ENCODE results near the gene LRP3. TPM values are rescaled to one million over a fixed set of nuclear protein-coding genes. Genes with fewer than 3 reads are reported as not detected.
"Not testable (repeated sequence)": the region's sequence is repeated elsewhere in the genome, so short reads cannot be mapped to it uniquely, and the experiment has no call there.

The LRP3 gene
- total RNA-seq, 1 experiment from 2014 or later: 86.5 TPM

GRCh38 chr19:33216198-33216830, 22.2 kb downstream of the LRP3 start:
- no peak for DNase-seq (ENCODE audit: low spot score)

DNA sequence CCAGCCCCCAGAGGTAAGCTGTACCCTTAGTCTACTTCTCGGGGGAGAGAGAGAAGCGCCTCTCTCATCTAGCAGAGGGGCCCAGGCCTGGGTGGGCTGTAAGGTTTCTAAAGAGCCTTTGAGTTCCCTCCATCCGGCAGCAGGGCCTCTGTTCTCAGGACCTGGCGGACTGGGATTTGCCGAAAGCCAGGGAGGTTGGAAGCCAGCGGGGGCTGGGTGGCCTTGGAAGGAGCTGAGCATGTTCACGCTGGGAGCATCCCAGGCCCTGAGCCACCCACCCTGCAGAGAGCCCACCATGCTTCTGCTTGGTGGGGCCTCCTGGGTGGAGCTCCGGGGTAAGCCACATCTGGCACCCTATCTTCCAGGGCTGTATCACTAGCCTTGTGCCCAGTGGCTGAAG, 23.8 kb downstream of the LRP3 start:
- no peak for DNase-seq (ENCODE audit: low spot score)

DNA sequence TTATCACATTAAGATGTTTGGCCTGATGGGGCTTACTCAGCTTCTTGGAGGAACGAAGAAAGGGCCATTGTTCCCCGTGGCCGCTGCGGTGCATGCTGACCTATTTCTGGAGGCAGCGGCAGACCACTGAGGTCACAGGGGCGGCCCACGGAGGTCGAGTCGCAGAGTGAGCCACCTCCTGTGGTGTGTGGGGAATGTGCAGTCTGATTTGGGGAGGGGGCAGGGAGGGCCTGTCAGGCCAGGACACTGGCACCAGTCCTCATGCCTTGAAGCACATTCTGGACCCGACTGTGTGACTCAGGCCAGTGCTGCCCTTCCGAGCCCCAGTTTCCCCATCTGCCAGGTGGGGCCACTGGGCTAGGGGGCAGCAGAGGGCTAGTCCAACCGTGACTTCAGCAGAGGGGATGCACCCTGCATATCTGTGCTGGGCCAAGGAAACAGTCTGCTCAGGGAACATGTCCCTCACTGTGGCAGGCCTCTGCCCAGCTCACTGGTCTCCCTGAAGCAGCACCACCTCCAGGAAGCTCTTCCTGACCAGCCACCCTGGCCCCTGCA, 25.2 kb downstream of the LRP3 start:
- DNase-seq (ENCODE audit: low spot score): peak; percentile 33

DNA sequence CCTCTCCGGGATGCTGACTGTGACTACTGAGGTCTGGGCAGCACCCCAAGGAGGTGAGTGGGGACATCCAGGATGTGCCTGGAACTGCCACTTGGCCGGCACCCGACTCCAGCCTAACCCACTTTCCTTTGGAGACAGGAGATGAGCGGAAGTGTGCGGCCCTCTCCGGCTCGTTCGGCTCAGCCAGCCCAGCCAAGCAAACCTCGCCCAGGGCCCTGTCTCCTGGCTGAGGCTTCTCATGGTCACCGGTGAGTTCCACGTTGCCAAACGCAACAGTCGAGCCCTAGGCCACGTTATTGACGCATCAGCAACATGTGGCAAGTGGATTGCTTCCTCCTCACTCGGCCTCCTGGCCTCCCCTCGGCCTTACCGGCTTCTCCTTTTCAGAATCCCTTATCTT, 26.0 kb downstream of the LRP3 start:
- no peak for DNase-seq (ENCODE audit: low spot score)

GRCh38 chr19:33220735-33221134, 26.6 kb downstream of the LRP3 start:
- no peak for DNase-seq (ENCODE audit: low spot score)

- peak; percentile 21 for DNase-seq (ENCODE audit: low spot score)
These were observed 27.5 kb downstream of the LRP3 start for GRCh38 chr19:33221638-33222037.

DNA sequence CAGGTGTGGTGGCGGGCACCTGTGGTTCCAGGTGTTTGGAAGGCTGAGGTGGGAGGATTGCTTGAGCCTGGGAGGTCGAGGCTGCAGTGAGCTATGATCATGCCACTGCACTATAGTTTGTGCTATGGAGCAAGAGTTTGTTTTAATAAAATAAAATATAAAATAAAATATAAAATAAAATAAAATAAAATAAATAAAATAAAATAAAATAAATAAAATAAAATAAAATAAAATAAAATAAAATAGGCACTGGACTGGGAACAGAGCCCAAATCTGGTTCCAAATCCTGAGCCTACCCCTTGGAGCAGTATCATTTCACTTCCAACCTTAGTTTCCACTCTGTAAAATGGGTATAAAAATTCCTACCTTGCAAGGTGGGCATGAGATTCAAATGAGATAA, 28.1 kb downstream of the LRP3 start:
- not testable (repeated sequence) for DNase-seq (ENCODE audit: low spot score)

DNA sequence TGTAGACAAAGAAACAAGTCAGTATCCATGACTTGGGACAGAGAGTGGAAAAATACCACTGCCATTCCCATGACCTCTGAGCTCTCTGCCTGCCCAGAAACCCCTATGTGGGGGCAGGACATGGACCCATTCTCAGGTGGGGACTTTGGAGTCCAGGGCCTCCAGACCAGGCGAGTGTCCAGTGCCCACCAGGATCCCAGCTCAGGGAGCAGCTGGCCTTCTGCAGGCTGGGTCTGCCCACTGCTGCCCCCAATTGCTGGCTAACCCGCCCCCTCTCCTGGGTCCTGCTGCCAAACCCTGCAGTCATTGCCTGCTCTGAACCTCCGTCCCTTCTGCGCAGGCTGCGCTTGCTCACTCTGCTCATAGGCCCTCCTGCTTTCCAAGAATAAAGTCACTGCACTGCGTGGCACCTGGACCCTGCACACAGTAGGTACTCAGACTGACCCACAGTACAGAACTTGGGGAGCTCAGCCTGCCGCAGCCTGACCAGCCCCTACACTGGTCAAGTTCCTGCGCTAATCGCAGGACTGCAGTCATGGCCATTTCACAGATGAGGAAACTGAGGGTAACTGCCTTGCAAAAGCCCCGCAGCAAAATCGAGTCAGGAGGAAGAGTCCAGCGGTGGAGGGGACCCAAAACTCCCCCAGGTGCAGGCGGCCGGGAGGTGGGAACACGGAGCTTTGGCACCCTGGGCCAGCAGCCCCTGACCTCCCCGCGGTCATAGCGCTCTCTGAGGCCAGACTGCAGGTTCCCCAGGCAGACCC, 30.7 kb downstream of the LRP3 start:
- no peak for DNase-seq (ENCODE audit: low spot score)

DNA sequence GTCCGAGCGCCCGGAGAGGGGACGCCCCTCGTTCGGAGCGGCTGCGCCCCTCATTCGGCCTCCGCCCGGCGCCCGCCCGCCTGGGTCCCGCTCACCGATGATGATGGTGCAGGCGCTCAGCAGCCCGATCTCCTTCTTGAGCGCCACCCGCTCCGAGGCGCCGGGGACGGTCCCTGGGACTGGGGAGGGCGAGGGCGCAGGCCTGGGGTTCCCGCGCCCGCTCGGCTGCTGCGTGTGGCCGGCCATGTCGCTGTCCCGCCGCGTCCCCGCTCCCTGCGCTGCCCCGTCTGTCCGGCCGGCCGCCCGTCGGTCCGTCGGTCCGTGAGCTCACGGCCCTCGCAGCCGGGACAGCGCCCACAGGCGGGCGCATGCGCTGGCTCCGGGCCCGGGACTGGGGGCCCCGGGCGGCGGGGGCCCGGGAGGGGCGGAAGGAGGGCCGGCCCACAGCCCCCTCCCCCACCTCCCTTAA, 31.4 kb downstream of the LRP3 start, which contains the start of gene SLC7A10:
SLC7A10 (minus strand) TSS at position 393 of the 469 bp plus-strand sequence; CDS start at position 246, 147 bp downstream.
- no peak for DNase-seq (ENCODE audit: low spot score)

GRCh38 chr19:33226550-33227241, 32.6 kb downstream of the LRP3 start:
- DNase-seq (ENCODE audit: low spot score): no peak

DNA sequence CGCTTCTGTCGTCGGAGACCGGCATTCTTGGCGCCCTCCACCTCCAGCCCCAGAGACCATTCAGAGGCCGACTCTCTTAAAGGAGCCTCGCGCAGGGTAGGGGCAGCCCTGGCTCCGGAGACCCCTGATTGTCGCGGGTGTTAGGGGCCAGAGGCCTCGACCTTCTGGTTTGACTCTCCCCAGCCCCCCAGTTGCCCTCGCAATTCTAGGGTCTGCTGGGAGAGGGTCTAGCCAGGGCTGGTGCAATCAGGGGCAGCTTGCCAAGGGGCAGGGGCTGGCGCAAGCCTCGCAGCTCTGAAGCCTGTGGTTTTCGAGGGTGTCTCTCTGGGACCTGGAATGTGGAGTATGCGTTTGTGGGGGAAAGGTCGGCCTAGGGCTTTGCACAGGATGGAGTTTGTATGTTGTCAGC, 33.1 kb downstream of the LRP3 start:
- DNase-seq (ENCODE audit: low spot score): no peak

GRCh38 chr19:33227870-33228599, 33.9 kb downstream of the LRP3 start:
- no peak for DNase-seq (ENCODE audit: low spot score)

DNA sequence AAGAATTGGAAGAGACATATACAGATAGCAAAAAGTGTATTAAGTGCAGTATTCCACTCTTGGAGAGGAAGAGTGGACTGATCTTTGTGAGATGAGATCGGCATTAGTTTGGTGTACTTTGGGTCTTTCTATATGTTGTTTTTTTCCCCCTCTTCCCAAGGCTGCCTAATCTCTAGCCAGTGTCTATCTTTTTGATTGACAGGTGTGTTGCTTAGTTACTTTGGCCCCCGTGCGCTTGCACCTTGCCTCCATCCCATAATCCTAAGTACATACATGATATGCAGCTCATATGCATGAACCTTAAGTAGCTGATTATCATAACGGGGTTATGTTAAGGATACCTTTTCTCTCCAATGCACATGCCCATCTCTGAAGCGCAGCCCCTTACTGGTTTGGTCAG, 35.8 kb downstream of the LRP3 start:
- DNase-seq (ENCODE audit: low spot score): no peak

GRCh38 chr19:33231511-33231910, 37.4 kb downstream of the LRP3 start:
- no peak for DNase-seq (ENCODE audit: low spot score)

- no peak for DNase-seq (ENCODE audit: low spot score)
These were observed 38.5 kb downstream of the LRP3 start for GRCh38 chr19:33232656-33233055.

GRCh38 chr19:33233056-33233873, 39.1 kb downstream of the LRP3 start:
- no peak for DNase-seq (ENCODE audit: low spot score)

DNA sequence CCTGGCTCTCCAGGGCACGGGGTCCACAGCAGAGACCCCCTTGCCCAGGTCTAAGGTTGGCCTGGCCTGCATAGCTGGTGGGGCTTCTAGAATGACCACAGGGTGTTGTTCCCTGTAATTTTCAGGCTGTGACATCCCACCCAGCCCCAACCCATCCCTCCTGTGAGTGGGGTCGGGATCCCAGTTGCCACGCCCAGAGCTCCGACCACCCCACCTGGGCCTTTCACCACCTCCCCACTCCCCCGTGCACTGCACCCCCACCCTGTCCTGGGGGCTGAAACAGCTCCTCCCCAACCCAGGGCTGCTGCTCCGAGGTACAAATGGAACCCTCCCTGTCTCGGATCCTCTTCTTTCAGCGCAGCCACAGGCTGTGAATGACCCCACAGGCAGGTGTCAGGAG, 40.0 kb downstream of the LRP3 start:
- DNase-seq (ENCODE audit: low spot score): no peak

DNA sequence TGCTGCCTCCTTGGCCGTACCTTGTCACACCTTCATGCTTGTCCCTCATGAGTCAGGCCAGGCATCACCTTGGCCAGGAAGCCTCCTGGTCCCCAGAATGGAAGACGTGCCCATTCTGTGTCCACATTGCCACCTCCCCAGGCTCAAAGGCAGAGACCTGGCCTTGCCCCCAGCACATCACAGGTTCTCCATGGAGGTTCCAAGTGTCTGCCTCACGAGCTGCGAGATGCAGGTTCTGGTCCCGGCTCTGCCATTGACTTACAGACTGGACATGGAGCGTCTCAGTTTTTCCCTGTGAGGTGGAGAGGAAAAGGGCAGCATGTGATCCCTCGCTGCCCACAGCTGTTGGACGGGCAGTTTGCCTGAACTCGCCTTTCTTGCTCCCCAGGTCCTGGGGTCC, 40.6 kb downstream of the LRP3 start:
- no peak for DNase-seq (ENCODE audit: low spot score)

DNA sequence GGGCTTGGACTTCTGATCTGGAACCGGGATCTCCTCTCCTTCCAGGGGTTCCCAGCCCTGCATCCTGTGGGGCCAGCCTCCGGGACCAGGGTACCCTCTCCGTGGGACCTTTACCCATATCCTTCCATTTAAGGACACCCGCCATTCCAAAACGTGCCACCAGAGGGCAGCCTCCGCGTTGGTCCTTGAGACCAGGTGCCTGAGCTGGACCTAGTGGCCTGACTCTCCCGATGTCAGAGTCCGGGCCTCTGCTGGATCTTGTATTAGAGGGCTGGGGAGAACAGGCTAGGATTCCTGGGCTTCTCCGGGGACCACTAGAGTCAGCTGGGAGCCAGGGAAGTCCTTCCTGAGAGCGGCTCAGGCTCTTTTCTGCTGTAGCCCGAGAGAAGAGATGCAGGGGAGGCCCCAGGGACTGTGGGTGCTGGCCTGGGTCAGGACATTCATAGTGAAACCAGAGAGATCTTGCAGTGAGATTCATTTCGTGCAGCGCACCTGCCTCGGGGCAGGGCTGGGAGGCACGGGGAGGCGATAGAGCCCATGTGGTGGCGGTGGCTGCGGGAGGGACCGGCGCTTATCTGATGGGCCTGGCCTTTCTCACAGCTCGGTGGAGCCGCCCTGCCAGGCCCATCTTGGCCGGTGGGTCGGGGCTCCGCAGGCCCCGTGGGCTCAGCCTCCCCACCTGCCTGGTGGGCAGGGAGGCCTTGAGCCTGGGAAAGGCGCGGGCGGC, 41.3 kb downstream of the LRP3 start:
- peak; percentile 56 for DNase-seq (ENCODE audit: low spot score)

DNA sequence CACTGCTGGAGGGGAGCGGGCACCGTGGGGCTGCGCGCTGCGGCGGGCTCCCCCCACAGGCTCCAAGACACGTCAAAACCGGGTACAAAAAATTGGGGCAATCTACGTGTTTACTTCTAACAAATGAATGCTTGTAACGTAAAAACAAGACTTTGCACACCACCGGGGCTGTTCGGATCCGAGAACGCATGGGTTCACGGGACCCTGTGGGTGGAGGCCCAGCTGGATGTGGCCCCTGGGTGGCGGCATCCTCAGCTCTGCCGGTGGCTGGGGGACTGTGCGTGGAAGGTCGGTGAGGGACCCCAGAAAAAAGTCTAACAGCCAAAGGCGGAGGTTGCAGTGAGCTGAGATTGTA, 41.8 kb downstream of the LRP3 start:
- no peak for DNase-seq (ENCODE audit: low spot score)

Data from A172 (cell line).